ENCODE results near the gene LRRC27.
A peak's percentile ranks its signal among the peaks of the same experiment; 100 is the strongest.

The LRRC27 gene

DNA sequence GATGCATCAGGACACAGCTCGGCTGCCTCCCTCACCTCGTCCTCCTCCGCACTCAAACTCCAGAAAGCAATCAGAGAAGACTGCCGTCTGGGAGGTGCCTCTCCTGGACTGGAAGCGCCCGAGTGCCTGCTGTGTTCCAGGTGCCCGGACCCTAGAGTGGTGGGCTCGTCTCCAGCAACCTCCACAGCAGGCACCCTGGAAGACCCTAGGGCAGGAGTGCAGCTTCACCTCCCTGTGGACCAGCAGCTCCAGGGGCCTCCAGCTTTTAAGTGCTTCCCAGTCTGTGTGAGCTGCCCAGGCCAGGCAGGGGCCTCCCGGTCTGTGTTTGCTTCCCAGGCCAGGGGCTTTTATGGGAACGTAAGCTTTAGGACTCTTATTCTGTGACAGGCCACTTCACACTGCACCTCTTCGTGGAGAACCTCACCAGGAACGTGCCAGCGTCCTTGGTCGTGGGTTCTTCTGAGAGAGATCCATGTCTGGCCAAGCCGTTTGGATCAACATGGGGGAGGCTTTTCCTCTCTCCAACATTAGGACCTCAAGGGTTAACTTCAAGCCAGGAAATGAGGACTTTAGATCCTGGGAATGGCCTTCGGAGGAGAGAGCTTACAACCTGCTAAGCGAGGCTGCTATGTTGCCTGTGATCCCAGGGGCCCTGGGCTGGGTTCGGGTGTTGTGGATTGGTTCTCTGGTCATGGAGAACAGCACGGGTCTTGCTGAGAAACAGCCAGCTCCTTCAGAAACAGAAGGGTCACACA, 59.1 kb downstream of the LRRC27 start:
- no peak for DNase-seq

DNA sequence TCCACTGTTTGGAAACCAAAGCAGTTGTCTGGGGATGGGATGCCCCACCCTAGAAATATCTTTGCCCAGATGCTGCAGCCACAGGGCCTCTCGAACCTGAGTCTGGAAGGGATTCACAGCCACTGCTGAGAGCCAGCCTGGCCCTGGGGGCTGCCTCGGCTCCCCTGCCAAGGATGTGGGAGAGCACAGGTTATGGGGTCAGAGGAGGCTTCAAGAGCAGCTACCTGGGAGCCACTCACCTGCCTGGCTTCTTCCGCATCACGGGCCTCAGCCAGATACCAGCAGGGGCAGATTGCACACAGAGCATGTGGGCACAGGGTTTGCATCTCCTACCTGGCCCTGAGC, 59.7 kb downstream of the LRRC27 start:
- no peak for DNase-seq

DNA sequence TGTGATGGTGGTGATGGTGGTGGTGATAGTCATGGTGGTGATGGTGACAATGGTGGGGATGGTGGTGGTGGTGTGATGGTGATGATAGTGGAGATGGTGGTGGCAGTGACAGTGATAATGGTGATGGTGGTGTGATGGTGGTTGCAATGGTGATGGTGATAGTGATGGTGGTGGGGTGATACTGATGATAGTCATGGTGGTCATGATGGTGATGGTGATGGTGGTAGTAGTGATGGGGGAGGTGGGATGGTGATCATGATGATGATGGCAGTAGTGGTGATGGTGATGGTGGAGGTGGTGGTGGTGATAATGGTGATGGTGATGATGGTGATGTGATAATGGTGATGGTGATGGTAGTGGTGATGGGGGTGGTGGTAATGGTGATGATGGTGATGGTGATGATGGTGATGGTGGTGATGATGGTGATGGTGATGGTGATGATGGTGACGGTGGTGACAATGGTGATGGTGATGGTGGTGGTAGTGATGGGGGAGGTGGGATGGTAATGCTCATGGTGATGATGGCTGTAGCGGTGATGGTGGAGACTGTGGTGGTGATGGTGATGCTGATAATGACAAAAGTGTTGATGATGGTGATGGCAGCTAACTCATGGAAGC, 60.3 kb downstream of the LRRC27 start:
- no peak for DNase-seq

DNA sequence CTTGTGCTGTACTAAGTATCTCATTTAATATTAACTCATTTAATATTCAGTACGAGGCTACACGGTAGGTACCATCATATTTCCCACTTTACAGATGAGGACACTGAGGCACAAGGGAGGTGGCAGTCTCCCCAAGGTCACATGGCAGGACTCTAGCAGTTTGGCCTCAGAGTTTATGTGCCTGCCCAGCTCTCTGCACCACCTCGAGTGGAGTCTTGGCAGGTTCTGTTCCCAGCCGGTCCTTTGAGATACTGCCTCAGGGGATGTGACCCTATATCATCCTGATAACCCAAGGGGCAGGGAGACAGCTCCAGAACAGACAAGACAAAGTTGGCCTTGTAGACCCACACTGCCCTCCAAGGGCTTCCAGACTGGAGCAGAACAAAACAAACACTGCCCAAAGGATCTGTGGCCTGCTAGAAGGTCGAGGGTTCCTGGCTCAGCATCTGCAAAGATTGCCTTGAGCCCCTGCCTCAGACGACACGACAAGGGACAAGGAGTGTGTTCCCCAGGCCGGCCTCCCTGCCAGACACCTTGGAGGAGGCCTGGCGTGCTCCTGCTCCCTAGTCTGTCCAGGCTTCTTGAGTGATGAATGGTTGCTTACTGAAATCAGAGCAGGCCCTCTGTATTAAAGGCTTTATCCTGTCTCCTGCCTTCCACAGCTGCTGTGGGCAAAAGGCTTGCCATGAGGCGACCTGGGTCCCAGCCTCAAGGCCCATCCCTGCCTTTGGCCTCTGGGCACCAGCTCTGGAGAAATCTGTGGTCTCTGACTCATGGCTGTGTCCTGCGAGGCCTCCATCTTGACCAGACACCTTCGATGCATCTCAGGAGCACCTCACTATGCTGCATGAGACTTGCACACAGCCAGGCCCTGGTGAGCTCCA, 61.1 kb downstream of the LRRC27 start:
- DNase-seq = no peak

DNA sequence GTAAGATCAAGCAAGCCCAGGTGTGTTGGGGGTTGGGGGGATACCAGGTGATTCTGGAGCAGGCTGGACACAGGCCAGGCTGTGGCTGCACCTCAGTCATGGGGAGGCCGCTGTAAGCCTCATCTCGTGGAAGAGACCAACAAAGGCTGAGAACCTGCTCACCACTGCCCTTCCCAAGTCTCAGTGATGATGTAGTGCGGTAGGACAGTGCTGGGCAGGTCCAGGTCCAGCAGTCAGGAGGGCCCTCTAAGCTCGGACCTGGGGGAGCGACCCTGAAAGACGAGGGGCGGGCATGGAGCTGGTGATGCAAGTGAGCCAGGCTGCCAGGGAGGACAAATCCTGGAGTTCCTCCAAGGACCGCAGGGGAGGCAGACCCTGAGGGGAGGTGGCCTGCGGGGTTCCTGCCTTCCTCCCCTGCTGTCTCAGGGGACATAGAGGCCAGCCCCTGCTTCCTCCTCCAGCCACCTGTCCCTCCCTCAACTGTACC, 61.7 kb downstream of the LRRC27 start:
- DNase-seq = no peak

- no peak for DNase-seq
Observed at GRCh38 chr10:132394201-132394811, 62.3 kb downstream of the LRRC27 start.

DNA sequence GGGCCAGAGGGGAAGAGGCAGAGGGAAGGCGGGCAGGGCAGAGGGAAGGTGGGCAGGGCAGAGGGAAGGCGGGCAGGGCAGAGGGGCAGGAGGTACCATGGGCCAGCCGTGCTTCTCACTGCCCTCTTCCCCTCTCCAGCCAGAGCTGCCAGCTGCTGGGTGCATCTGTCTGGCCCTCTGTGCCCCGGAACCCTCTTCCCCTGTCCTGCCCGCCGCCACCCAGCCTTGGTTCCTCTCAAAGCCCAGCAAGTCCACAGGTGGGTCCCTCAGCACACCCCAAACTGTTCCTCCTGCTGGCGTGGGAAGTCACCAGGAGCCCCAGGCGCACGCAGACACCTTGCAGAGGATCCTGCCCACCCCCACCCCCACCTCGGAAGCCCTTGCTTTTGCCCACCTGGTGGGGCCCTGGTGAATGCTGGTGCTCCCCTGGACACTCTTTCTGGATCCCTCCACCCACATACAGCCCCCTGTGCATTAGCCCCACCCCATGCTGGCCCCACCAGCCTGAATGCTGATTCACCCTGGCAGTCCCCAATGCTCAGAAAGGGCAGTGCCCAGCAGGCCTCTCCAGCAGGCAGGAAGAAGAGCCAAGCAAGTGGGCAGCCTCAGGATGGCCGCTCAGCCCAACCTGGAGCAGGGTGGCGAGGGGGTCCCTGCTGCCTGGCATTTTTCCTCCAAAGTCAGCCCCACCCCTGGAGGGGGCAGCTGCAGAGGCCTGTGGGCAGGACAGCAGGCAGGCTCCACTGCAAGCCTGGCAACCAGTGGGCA, 63.1 kb downstream of the LRRC27 start:
- DNase-seq = no peak

DNA sequence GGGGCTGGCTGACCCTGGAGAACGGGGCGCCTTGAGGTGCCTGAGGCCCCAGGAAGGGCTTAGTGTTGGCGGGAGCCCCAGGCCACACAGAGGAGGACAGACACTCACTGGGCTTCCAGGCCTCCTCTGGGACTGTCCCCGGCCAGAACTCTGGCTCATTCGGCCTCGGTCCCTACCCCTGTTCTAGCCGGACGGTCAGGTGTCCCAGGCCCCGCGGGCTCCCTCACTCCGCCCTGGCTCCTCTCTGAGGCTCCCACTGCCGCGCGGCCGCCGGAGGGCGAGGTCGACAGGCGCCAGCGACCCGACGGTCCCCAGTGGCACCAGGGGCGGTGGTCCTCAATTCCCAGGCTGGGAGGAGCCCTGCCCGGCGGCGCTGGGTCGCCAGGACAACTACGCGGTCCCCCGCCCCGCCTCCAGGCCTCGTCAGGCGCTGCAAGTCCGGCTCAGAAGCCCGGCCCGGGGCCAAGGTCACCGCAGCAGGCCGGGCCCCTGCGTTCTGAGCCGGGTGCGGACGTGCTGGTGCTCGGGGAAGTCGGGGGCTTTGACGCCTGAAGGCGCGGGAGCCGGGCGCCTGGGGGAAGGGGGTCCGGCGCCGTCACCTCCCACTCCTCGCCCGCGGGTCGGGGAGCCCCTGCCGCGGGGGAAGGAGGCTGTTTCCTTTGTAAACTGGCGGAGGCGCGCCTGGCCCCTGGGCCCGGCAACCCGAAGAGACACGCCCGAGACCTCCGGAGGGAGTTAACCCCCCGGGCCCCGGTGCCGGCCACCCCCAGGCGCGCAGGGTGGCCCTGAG, 63.9 kb downstream of the LRRC27 start:
- peak; percentile 28 to 56 for DNase-seq

- DNase-seq = peak; percentile 56 to 71
Observed at GRCh38 chr10:132396494-132397035, 64.6 kb downstream of the LRRC27 start.

DNA sequence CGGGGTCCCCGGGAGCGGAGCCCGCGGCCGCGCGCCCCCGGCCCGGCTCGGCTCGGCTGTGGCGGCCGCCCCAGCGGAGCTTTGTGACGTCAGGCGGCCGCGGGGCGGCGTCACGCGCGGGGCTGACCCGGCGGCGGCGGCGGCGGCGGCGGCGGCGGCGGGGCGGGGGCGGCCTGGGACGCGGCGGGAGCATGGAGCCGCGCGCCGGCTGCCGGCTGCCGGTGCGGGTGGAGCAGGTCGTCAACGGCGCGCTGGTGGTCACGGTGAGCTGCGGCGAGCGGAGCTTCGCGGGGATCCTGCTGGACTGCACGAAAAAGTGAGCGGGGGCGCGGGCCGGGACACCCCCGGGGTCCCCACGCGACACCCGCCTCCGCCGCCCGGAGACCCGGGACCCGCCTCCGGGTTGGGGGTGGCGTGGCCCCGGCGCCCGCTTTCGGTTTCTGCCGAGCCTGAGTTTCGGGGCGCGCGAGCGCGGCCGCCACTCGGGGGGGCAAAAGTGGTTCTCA, 65.1 kb downstream of the LRRC27 start, which contains the start of gene PWWP2B:
Gene PWWP2B, plus strand, starts transcription at position 165 of the 506 bp plus-strand sequence. Its CDS starts 27 bp downstream, at position 192.
- DNase-seq = peak; percentile 38 to 78

DNA sequence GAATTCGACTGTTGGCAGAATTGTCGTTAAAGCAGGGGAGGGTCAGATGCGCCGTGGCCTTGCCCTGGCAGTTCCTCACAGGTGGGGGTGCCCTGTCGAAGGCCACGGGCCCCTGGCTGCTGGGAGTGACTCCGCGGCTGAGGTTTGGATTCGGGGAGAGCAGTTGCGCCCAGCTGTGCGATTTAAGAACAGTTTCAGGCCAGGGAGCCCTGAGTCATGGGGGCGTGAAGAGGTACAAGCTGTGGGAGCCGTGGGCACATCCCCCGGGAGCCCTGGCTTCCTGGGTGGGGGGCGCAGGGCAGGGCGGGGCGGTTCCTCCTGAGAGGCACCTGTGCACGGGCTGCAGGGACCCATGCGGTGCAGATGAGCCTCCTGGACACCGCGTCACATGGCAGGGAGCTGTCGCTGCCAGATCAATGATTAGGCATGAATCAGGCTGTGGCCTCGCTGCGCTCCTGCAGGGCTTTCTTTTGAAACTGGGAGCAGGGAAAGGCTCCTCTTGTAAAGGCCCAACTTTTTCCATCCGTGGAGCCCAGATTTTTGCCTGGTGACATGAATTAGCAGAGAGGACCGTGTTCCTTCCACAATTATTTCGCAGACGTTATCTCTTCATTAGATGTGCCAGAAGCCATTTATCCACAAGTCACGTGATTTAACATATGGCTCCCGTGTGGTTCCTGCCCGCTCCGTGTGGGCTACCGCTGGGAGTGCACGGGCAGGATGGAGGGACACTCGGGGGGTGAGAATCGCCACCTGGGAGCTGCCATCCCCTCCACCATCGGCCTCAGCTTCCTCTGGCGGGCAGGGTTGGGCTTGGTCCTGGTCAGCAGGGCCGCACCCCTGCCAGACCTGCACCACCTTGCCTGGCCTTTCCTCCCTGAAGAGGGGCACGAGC, 65.9 kb downstream of the LRRC27 start:
- peak in 1 of 2 donors; percentile 38 for DNase-seq

- no peak for DNase-seq
Observed at GRCh38 chr10:132398566-132398991, 66.6 kb downstream of the LRRC27 start.

- DNase-seq = no peak
Observed at GRCh38 chr10:132399117-132400035, 67.4 kb downstream of the LRRC27 start.

GRCh38 chr10:132400041-132400546, 68.1 kb downstream of the LRRC27 start:
- DNase-seq = no peak

GRCh38 chr10:132400547-132401151, 68.7 kb downstream of the LRRC27 start:
- peak in 1 of 2 donors; percentile 20 for DNase-seq

GRCh38 chr10:132401401-132402118, 69.6 kb downstream of the LRRC27 start:
- no peak for DNase-seq

DNA sequence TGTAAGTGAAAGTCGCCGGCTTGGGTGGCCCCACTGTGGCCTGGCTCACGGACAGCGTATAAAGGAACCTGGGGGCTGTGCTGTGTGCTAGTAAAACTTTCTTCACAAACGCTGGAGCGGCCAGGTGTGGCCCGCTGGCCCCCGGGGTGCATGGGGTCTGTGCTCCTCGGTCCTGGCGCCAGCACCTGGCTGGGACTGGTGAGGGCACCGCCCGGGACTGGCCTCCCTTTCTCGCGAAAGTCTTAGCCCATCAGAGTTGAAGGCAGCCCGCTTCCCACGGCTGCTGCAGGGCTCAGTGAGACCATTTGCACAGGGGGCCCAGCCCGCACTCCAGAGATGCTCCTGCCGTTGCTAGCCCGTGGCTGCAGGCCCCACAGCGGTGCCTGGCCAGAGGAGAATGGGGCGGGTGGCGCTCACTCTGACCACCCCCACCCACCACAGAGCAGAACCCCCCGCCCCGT, 70.8 kb downstream of the LRRC27 start:
- no peak for DNase-seq

Data from inflammatory macrophage (primary cell).